GM12865 (cell line): Measurements from ENCODE around the gene KRTAP3-1.

ENCODE experiments used
- DNase-seq: peaks from one replicate; pipeline ENCODE4 v3.0.0; 2010; ENCODE audit warnings: low read depth
- H3K4me3 ChIP-seq: 2 replicates; pipeline ENCODE4 v1.5.1; 2011; ENCODE audit warnings: mild to moderate bottlenecking, low read depth, low read length, control low read depth
- TF ChIP-seq, protein P1 (sequence below): IDR thresholded peaks from 2 replicates; pipeline ENCODE4 v1.5.1; 2011; ENCODE audit warnings: low read length, control low read depth, low read depth, inconsistent platforms; ENCODE audit not compliant: insufficient read depth; ENCODE audit errors: missing control alignments

Gene KRTAP3-1

DNA sequence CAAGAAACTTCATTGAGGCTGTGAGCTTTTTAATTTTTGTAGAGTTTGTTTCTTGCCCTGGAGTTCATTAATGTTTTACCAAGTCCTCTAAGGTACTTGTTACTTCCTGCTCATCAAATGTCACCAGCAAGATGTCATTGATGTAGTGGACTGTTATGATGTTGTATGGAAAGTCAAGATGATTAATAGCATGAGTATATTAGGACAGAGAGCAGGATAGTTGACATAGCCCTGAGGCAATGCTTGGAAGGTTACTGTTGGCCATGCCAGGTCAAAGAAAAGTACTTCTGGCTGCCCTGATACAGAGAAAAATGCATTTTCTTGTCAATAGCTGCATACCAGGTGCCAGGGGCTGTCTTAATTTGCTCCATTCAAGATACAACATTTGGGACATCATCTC is 11.4 kb upstream of the KRTAP3-1 start:
- H3K4me3 ChIP-seq = no peak overlapping the region
- TF ChIP-seq, protein P1, sequence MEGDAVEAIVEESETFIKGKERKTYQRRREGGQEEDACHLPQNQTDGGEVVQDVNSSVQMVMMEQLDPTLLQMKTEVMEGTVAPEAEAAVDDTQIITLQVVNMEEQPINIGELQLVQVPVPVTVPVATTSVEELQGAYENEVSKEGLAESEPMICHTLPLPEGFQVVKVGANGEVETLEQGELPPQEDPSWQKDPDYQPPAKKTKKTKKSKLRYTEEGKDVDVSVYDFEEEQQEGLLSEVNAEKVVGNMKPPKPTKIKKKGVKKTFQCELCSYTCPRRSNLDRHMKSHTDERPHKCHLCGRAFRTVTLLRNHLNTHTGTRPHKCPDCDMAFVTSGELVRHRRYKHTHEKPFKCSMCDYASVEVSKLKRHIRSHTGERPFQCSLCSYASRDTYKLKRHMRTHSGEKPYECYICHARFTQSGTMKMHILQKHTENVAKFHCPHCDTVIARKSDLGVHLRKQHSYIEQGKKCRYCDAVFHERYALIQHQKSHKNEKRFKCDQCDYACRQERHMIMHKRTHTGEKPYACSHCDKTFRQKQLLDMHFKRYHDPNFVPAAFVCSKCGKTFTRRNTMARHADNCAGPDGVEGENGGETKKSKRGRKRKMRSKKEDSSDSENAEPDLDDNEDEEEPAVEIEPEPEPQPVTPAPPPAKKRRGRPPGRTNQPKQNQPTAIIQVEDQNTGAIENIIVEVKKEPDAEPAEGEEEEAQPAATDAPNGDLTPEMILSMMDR = no peak
- no peak for DNase-seq

DNA sequence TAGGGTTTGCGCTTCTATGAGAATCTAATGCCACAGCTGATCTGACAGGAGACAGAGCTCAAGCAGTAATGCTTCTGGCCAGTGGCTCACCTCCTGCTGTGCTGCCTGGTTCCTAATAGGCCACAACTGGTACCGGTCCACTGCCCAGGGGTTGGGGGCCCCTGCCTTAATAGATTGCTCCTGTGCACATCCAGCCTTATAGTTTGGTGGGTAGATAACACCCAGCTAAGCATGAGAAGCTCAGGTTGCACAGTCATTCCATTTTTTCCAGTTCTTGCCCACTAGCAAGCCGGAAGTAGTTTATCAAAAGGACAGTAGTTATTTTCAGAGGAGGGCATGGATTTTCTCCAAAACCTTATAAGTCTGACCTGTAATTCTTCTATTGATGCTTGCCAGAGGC is 10.5 kb upstream of the KRTAP3-1 start:
- no peak for DNase-seq
- TF ChIP-seq, protein P1 = no peak
- no peak overlapping the region for H3K4me3 ChIP-seq

DNA sequence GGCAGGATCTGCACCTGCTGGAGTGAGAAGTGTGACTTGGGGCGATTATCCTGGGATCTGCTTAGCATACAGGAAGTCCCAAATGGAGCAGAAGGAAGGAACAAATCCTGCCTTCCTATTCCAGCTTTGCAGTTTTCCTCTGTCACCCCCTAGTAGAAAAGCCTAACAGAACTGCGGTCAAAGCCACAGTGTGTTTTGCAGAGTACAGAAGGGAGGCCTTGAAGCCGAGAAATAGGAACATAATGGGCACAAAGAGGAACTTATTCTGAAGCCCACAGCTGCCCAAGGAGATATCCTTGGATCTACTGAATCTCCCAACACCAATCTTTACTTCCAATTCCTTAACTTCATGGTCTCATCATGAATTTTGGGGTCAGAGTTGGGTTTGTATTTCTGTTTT is 9.6 kb upstream of the KRTAP3-1 start:
- no peak overlapping the region for H3K4me3 ChIP-seq
- no peak for DNase-seq
- TF ChIP-seq, protein P1 = no peak

DNA sequence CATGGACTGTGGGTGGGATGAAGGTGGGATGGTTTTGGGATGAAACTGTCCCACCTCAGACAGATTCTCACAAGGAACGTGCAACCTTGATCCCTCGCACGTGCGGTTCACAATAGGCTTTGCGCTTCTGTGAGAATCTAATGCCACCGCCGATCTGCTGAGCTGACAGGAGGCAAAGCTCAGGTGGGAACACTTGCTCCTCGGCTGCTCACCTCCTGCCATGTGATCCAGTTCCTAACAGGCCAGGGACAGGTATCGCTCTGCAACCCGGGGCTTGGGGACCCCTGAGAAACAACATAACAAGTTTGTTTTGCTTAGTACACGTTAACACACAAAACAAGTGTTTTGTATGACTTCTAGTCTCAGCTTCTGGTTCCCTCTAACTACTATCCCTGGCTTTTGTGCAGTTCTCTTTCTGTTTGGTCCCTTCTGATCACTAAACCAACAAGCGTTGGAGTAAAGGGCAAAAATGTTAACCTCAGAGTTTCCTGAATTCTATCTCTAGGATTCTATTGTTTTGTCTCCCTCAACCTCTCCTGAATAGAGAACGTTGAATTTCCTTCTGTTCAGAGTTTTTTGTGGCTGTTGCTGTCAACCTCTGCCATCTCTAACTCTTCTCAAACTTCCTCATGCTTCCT is 7.8 kb upstream of the KRTAP3-1 start:
- TF ChIP-seq, protein P1 = no peak
- no peak for DNase-seq
- no peak overlapping the region for H3K4me3 ChIP-seq

DNA sequence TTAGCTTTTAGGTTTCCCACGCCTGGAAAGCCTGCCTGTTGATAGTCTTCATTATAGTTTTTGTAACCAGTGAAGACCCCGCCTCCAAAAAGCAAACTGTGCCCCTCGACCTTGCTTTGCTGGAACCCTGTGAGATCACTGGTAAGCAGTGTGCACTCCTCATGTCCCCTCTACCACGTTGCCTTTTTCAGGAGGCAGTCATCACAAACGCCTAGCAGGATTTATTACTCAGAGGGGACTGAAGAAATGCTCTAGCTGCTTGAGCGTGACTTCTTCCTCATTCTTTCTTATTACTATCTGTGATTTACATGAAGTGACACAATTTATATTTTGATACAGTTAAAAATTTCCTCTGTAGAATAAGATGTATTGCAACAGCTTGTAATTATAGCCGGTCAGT is 6.5 kb upstream of the KRTAP3-1 start:
- no peak overlapping the region for H3K4me3 ChIP-seq
- DNase-seq = no peak
- TF ChIP-seq, protein P1 = no peak

DNA sequence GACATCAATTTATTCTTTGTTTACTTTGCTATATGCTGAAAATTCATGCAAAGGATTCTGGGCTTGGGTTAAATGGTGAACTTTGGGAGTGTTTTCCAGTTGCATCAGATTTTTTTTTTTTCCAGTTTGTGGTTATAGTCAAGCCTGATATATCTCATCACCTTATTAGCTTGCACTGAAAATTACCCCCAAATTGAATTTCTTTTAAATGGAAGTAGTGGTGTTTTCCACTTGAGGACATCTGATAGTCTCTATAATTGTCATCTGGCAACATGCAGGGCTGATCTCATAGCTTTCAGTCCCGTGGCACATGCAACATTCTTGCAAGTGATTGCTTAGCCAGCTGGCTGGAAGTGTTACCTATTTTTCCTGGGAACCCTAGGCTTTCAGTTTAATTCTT is 4.7 kb upstream of the KRTAP3-1 start:
- no peak for DNase-seq
- no peak overlapping the region for H3K4me3 ChIP-seq
- TF ChIP-seq, protein P1 = no peak

DNA sequence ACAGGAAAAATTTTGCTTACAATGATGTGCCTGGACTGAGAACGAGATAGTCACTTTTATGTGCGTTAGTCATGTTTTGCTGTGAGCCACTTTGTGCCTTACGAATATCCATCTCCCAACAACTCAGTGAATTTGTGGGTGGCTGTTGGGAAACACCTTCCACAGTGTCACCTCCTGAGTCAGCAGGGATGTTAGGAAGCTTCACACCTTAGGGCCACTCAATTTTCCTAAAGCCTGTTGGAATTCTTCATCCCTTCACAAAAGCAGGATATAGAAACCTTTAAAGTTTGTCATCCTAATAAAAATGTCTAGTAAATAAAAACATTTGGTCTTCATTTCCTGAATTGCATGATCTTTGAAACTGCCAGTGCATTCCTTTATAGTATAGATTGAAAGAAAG is 4.3 kb upstream of the KRTAP3-1 start:
- no peak for DNase-seq
- TF ChIP-seq, protein P1 = no peak
- H3K4me3 ChIP-seq = no peak overlapping the region
